ENCODE measurements around the gene MAP7D3. TPM values are rescaled to one million over a fixed set of nuclear protein-coding genes. Genes with fewer than 3 reads are reported as not detected.

The MAP7D3 gene
- total and polyA plus RNA-seq, 9 of the 15 experiments (the other 6 are each of a cell fraction or from before 2014, with no cell fraction given) = 9.4 to 27.7 (median 14.0) TPM

GRCh38 chrX:136273986-136274385 lies 22.8 kb upstream of the MAP7D3 start (continued):
- no peak for TF ChIP-seq CBX3 (IDR thresholded peaks at IDR 0.05; ENCODE audit: borderline replicate concordance in 1 of 2, low read length in 2 of 2)
- TF ChIP-seq HDGF (IDR thresholded peaks at IDR 0.05) = no peak
- no peak for TF ChIP-seq C11orf30 (IDR thresholded peaks at IDR 0.05; ENCODE audit: low read depth)

GRCh38 chrX:136272325-136272724 lies 21.1 kb upstream of the MAP7D3 start:
- TF ChIP-seq GATAD2B (IDR thresholded peaks at IDR 0.05; ENCODE audit: borderline replicate concordance) (no peak), FOXJ2 (tag; IDR thresholded peaks at IDR 0.05) (no peak), ZFX (CRISPR knock-in tag; IDR thresholded peaks at IDR 0.05) (no peak)
- TF ChIP-seq, protein P1, sequence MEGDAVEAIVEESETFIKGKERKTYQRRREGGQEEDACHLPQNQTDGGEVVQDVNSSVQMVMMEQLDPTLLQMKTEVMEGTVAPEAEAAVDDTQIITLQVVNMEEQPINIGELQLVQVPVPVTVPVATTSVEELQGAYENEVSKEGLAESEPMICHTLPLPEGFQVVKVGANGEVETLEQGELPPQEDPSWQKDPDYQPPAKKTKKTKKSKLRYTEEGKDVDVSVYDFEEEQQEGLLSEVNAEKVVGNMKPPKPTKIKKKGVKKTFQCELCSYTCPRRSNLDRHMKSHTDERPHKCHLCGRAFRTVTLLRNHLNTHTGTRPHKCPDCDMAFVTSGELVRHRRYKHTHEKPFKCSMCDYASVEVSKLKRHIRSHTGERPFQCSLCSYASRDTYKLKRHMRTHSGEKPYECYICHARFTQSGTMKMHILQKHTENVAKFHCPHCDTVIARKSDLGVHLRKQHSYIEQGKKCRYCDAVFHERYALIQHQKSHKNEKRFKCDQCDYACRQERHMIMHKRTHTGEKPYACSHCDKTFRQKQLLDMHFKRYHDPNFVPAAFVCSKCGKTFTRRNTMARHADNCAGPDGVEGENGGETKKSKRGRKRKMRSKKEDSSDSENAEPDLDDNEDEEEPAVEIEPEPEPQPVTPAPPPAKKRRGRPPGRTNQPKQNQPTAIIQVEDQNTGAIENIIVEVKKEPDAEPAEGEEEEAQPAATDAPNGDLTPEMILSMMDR (IDR thresholded peaks at IDR 0.05 in 2 of 3, conservative IDR thresholded peaks at IDR 0.05 in 1 of 3; ENCODE audit: insufficient read depth in 2 of 3, low read depth in 1 of 3, low read length in 3 of 3) = peak in 2 of 3 experiments; percentile 16 to 37; a peak in 2 of 6 replicates
- no peaks in the 10 kb centered on the region for H3K9me1 ChIP-seq (ENCODE audit: control insufficient read depth, insufficient read depth, low read length)
- no peak overlapping the region for H3K4me2 ChIP-seq (ENCODE audit: insufficient read depth, low read length)
- no peaks in the 10 kb centered on the region for H4K20me1 ChIP-seq (replicated peaks; ENCODE audit: control insufficient read depth, insufficient read depth, low read length)
- H3K27ac ChIP-seq (ENCODE audit: extremely low read depth, low read depth, low read length) = no peak overlapping the region
- 0% methylated on average over 1 of the region's 1 CpG for WGBS (ENCODE audit: insufficient coverage, low coverage, missing lambda C conversion rate)
- no peaks in the 10 kb centered on the region for H3K36me3 ChIP-seq (ENCODE audit: control insufficient read depth, insufficient read depth, low read length)
- H3K9me3 ChIP-seq (replicated peaks; ENCODE audit: control insufficient read depth, insufficient read depth, low read depth, low read length) = no peaks in the 10 kb centered on the region
- no peak overlapping the region for H3K9ac ChIP-seq (ENCODE audit: insufficient read depth in 1 of 2, low read depth in 2 of 2, low read length in 2 of 2)
- ChIA-PET CTCF (ENCODE audit: low intra/inter-chr PET ratio) (no interaction called here), POLR2A (interaction anchor here (0.6 kb wide), 1 partner anchor 137 kb away, joined by 3 read pairs; no protein-coding TSS in a partner anchor)
- no TSS peak for BruUV-seq (replicated peaks)
- FAIRE-seq = no peak
- in situ Hi-C loops (cut with MboI) = no loop called here
- ATAC-seq = peak; percentile 56; the same call in 1 of the 3 replicates
- H3K27me3 ChIP-seq (ENCODE audit: control insufficient read depth in 2 of 2, insufficient read depth in 2 of 2, low read length in 2 of 2) = peaks cover 0 to 4% of the 10 kb centered on the region in 2 experiments; a peak in 1 of 5 replicates
- H3K79me2 ChIP-seq (ENCODE audit: control insufficient read depth, insufficient read depth, low read length) = no peaks in the 10 kb centered on the region
- no peak overlapping the region for H3K4me3 ChIP-seq
- DNase-seq (ENCODE audit: extremely low read depth in 1 of 4, low spot score in 3 of 4) = peak in 1 of 4 experiments; percentile 11
- intact Hi-C loops (cut with micrococcal nuclease) = loop anchor here (10.0 kb wide), 1 partner anchor 222 kb away; the partner anchor contains the start of gene HTATSF1
- H3K4me1 ChIP-seq (replicated peaks in 1 of 2; ENCODE audit: control insufficient read depth in 2 of 2, insufficient read depth in 2 of 2, low read length in 2 of 2) = no peaks in the 10 kb centered on the region
- no peak overlapping the region for H2AFZ ChIP-seq (ENCODE audit: low read depth, low read length)
